Stimulated activated CD4-positive, alpha-beta T cell treated with anti-CD3 and anti-CD28 coated beads, Interleukin-4, amount 100 ng/mL, for 24 hours (primary cell): ENCODE measurements around the gene UBE2D1.

ENCODE experiments used
- DNase-seq: peaks from one replicate; pipeline ENCODE4 v3.0.0-alpha.2; 2020

Gene UBE2D1

DNA sequence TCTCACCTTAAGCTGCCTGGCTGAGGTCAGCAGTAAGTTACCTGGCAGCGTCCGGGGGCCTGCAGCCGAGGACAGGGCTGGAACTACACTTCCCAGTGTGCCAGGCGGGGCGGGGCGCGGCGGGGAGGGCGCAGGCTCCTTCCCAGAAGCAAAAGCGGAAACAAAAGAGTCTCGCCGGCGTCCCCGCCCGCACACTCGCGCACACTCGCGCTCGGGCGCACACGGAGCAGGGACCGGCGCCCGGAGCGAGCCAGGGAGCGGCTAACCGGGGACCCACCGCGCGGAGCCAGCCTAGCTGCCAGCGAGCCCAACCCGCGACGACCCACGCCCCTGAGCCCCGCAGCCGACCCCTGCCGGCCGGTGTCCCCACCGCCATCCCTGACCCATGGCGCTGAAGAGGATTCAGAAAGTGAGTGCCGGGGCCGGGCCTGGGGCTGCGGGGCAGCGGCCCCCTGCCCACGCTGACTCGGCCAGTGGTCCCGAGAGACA is at the start of gene UBE2D1:
UBE2D1 (plus strand) TSS at position 190 of the 489 bp plus-strand sequence; CDS start at position 386, 196 bp downstream.
- peak; percentile 86 for DNase-seq

DNA sequence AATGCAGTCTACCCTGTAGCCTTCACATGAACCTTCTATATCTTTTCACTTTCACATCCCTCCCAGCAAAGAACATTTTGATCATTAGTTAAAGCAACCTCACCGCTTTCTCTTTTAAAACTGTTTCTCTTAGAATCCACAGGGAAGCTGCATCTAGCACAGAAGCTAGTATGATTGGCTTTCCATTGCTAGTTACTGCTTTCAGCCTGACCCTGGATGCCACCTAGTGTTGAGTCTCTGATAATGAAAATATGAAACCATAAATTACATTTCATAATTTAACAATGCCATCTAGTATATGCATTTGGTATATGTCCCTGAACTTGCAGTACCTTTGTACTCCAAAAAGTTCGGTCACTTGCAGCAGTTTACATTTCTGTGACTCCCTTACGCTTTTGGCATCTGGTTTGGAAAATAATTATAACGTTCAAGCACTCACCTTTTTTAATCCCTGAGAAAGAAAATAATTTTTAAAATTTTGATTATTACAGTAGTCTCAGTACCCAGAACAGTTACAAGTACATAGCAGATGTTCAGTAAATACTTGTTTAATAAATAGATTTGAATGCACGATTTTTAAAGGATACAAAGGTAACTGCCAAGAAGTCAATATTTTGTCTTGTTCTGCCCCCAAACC is 43.1 kb upstream of the UBE2D1 start:
- peak; percentile 39 for DNase-seq

DNA sequence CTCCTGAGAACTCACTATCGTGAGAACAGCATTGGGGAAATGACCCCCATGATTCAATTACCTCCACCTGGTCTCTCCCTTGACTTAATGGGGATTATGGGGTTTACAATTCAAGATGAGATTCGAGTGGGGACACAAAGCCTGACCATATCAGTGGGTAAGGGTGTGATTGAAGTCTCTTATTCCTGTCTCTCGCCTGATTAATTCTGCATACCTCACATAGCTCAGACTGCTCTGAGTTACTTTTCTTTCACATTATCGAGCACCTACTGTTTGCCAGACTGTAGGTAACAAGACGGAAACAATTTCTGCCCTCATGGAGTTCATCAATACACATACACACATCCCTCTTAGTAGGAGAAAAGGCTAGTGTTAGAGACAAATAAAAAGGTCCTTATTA is 40.8 kb upstream of the UBE2D1 start:
- no peak for DNase-seq

DNA sequence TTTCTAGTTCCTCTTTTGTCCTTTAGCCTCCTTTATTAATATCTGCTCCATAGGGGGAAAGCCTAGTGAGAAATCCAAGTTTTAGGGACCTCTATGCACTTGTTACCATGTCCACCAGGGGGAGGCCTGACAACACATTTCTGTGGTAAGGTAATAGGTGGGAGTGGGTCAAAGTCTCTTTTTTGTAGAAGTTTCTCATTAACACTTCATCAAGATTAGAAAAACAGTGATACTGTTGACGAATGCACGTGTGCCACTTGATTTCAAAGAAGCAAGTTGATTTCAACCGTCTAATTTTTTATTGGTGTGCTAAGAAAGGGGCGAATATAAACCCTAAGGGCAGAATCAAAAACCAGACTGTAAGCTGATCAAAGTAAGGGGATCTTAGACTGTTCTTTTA is 35.2 kb upstream of the UBE2D1 start:
- DNase-seq: peak; percentile 60

DNA sequence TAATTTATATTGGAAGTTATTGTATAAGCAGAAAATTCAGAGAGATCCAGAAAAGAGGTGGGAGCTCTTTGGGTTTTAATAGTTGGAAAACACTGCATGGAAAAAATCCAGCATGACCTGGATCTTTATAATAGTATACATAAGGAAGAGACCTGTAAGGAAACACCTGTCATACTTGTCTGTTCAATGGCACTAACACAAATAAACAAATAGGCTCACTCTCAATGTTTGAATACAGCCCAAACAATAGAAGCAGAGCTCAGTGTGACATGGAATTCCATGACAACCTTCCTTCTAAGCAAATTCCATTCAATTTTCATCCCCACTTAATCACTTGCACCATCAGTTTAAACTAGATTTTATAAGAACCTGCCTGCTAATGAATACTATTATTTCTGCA is 34.1 kb upstream of the UBE2D1 start:
- no peak for DNase-seq

DNA sequence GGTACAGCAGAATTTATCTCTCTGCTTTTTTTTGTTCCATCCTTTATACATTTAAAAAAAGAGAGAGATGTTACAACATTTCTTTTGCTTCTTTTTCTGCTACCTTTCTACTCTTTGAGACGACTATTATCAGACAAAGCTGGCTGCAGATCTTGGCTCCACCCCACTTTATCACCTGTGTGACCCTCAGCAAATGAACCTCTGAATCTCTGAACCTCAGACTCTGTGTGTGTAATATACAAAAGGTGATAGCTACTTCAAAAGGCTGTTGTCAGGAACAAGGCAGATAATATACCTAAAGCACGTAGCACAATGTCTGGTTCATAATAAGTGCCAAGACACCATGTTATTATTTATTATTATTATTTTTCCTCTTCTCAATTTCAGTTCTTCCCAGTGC is 32.6 kb upstream of the UBE2D1 start:
- no peak for DNase-seq

DNA sequence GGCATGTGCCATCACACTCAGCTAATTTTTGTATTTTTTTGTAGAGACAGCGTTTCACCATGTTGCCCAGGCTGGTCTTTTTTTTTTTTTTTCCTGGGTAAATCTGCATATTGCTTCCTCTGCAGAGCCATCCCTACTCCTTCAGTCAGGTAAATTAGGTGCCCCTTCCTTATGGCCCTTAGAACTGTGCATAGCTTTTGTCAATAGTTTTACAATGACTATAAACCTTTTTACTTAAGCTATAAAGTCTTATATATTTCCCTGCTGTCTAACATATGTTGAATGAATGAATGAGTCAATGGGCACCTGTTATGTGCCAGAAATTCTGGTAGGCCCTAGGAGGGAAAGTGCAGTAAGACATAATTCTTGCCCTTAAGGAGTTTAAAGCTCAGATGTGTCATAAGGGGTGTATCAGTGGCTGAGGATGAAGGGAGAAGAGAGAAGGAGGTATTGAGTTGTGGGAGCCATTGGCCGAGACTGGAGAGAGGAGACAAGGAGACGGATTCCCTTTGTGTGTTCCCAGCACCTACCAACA is 30.6 kb upstream of the UBE2D1 start:
- DNase-seq: no peak

DNA sequence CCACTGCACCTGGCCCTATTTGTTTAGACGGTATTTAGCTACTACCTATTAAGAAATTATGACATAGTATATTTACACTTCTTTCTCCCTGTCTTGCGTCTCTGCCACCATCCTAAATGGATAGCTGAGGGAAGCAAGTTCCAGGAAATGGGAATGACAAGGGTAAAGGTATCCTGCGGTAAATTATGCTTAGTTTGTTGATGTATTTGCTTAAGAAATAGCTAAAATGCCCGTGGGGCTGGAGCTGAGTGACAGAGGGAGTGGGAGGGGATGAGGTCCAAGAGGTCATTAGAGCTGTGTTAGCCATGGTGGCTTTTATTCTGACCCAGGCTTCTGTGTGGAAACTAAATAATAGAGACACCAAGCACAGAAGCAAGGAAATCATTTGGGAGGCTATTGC is 29.0 kb upstream of the UBE2D1 start:
- DNase-seq: no peak

DNA sequence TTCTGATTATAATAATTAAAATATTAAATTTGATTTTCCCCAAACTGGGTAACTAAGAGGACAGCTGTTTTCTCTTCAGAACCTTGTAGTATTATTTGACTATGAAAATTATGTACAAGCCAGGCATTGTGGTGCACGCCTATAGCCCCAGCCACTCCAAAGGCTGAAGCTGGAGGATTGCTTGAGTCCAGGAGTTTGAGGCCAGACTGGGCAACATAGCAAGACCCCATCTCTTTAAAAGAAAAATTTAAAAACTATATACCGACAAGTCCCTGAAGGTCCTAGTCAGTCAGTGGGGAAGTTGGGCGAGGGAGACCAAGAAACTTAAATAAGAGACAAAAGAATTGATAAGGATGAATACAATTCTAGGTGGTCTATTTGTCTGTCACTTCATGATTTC is 27.1 kb upstream of the UBE2D1 start:
- no peak for DNase-seq

DNA sequence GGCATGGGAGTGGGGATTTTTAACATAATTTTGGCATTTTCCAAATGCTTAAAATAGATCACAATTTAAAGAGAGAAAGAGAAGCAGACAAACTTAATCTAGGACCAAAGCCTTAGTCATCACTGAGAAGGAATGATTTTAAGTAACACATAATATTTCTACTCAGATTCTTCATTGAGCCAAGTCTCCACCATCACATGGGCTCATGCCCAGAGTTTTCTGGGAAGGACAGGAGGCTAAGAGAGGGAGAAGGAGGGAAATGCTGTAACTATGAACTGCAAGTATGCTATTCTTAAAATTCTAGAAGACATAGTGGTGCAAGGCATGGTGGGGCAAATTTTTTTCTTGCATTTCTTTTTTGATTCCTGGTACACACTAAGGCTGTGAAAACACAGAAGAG is 23.8 kb upstream of the UBE2D1 start:
- no peak for DNase-seq

DNA sequence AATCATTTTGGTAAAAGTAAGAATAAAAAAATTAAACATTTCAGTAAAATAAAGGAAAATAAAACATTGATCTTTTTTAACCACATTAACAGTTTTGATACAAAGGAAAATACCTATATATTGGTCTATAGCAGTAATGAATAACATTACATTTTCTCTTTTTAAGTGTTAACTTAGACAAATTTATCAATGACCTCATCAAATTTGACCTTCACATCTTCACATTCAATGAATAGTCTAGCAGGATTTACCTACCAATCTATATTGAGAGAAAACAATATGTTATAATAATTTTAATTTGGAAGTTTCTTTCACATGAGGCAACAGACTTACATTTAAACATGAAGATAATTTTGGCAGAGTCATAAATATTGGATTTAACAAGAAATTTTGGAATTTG is 17.9 kb upstream of the UBE2D1 start:
- DNase-seq: no peak

DNA sequence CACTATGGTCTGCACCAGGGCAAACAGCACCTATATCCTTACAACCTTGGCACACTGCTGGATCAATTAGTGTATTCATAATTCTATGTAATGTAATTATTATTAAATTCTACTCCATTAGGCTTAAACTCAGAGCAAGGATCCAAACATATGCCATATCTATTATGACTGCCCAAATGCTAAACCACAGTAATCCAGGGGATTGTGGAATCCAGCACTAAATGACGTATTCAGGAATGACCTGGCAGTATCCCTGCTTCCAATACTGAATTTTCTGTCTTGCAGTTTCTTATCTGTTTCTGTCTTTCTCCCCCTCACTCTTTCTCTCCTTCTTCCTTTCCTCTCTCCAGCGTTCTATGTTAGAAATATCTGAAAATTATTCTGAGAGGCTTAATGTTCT is 16.5 kb upstream of the UBE2D1 start:
- DNase-seq: no peak

DNA sequence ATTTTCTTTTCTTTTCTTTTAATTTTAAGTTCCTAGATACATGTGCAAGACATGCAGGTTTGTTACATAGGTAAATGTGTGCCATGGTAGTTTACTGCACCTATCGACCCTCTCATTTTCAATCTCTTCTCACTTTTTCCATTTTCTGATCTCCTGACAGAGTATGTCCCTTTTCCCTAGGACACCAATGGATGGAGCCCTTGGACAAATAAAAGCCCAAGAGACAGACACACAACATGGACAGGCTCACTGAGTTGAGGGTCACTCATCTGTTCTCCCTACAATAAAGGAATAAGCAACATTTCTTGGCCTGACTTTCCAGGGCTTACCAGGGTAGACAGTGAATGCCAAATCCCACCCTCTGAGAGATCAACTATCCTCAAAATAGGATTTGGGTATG is 15.2 kb upstream of the UBE2D1 start:
- no peak for DNase-seq

DNA sequence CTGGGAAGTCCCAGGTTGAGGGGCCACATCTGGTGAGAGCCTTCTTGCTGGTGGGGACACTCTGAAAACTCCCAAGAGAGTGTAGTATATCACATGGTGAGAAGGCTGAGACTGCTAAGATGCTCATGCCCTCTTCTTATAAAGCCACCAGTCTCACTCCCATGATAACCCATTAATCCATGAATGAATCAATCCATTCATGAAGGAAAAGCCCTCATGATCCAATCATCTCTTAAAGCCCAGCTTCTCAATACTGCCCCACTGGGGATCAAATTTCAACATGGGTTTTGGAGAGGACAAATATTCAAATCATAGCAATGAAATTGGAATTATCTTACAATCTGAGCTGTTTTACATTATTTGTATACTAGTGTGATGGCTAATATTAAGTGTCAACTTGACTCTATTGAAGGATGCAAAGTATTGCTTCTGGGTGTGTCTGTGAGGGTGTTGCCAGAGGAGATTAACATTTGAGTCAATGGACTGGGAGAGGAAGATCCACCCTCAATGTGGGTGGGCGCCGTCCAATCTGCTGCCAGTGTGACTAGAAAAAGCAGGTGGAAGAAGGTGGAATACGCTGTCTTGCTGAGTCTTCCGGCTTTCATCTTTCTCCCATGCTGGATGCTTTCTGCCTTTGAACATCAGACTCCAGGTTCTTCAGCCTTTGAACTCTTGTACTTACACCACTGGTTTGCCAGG is 14.3 kb upstream of the UBE2D1 start:
- no peak for DNase-seq

DNA sequence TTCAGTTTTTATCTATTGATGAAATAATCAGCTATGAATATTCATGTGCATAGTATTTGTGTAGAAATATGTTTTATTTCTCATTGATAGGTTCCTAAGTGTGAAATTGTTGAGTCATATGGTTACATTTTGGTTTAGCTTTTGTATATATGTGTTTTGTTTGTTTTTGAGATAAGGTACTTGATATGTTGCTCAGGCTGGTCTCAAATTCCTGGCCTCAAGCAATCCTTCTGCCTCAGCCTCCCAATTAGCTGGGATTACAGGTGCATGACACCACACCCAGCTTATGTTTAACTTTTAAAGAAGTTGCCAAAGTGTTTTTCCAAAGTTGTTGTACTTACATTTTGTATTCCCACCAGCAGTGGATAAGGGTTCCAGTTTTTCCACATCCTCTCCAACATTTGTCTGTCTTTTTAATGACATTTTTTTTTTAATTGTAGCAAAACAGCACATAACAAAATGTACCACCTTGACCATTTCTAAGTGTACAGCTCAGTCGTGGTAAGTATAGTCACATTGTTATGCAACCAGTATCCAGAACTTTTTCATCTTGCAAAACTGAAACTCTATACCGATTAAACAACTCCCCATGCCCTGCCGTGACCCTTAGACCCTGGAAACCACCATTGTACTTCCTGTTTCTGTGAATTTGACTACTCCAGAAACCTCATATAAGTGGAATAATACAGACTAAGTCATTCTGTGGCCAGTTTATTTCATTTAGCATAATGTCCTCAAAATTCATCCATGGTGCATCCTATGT is 12.6 kb upstream of the UBE2D1 start:
- no peak for DNase-seq

DNA sequence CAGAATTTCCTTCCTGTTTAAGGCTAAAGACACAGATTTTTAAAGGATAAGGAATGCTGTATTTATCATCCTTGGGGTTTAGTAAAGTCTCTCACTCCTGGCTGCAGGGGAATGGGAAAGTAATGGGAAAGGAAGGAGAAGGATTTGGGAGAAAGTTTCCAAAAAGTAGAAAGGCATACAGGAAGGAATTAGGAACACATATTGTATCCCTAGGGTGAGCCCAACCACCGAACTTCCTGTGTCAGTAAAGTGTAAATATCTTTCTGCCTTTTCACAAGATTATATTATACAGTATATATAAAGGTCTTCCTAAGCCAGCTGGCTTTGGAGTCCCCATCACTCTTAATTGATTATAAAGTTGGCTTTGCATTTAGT is 12.0 kb upstream of the UBE2D1 start:
- no peak for DNase-seq

DNA sequence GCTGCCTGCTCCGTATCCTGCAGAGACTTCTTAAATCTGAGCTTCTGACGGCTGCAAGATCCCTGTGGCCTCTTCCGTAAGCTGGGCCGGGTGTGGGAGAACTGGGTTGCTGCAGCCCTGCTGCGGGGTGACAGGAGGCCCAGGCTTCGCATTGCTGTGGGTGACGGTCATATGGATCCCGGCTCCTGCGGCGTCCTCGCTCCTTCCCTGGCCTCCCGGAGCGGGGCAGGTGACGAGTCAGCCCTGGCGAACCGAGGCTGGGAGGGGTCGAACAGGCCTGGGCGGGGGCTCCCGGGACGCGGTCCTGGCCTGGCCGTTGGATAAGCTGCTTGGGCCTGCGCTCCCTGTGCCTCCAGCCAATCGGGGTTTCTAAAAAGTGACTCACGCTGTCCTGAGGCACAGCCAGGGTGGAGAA is 7.8 kb upstream of the UBE2D1 start:
- no peak for DNase-seq

DNA sequence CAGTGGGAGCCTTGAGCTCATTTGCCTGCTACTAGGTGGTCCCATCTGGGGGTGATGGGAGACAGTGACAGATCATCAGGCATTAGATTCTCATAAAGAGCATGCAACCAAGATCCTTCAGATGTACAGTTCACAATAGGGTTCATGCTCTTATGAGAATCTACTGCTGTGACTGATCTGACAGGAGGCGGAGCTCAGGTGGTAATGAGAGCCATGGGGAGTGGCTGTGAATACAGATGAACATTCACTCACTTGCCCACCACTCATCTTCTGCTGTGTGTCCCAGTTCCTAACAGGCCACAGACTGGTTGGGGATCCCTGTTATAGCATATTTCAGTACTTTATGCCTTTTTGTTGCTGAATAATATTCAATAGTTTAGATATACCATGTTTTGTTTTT is 6.6 kb upstream of the UBE2D1 start:
- no peak for DNase-seq

DNA sequence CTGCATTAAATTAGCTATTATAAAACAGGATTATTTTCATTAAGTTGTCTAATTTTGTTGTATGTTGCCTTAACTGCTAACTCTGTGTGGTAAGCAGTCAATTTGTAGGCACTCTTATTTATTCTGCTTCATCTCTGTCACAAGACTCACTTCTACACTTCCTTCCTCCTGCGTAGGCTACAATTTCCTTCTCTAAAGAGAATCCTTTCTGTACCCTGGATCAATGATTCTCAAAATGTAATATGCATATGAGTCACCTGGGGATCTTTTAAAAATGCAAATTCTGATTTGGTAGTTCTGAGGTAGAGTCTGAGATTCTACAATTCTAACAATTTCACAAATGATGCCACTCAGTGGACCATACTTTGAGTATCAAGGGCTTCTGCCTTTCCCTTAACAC is 4.4 kb upstream of the UBE2D1 start:
- no peak for DNase-seq

DNA sequence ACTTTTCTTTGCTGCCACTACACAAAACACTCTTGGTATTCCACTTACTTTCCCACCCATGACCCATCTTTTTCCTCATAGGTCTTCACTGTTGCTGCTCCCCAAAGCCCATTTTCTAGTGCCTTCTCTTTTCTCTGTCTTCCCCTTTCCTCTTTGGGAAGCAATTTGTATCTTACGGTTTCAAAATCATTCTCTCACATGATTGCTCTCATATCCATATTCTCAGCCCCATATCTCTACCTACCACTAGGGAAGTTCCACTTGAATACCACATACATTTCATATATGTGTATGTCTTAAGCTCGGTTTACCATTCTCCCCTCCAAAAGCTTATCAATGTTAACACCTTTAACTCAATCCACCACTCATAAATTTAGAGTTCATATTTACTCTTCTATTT is 3.2 kb upstream of the UBE2D1 start:
- no peak for DNase-seq

DNA sequence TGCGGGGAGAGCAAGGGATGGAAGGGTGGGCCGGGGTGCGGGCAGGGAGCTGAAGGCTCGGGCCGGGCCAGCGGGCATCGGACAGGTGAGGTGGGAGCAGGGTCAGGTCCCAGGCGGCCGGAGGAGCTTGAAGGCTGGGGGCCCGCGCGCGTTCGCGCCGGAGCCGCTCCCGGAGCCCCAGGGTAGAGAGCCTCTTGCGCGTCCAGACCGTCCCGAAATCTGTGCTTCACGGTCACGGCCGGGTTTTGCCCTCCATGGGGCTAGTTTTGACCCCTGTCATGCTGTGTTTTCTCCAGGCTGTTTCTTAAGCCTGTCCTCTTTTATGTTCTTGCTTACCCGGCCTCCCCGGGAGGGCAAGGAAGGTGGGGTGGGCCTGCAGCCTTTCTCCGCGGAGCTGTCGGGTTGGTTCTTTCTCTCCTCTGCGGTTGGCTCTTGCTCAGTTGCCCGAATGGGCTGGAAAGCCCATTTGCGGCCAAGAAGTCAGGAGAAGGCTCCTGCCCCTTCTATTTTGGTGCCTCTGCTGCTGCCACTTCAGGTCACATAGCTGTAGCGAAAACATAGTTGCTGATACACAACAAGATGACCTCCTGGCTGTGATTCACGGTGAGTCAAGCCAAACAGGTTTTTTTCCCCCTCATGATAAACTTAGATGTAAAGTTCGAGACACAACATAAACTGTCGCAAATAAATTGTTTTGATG is 650 bp downstream of the UBE2D1 start:
- DNase-seq: peak; percentile 14

DNA sequence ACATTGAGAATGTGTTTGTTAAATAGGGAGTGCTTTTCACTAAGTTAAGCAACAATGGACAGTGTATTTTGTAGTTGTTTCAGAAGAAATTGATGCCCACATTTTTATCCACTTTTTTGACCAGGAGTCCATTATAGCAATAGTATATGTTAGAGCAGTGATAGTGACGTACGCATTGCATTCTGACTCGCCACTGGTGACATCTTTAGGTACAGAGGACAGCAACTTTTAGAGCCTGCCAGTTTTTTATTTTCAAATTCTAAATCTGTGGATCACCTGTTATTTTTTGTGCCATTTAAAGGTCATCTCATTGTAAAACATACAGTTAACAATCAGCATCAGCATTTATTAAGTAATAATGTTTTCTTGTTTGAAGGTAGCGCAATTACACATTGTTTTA is 1.4 kb downstream of the UBE2D1 start:
- DNase-seq: no peak

DNA sequence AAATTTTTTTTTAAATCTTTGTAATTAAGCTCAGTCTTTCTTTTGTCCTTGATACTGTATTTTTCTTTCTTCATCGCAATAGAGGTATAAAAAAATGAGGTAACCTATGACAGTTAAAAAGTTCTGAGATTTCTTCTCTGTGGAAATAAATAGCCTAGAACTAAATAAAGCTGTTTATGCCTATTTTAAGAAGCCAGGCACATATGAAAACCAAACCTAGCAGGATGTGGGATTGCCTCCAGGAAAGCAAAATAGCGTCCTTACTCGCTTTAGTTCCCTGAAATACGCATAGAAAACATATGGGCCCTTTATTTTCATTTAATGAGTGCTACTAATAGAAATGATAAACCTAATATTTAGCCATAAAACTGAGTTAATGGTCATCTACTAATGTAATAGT is 6.6 kb downstream of the UBE2D1 start:
- no peak for DNase-seq
